Kidney epithelial cell (primary cell): Measurements from ENCODE around the gene SERPINB3. TPM values are rescaled to one million over a fixed set of nuclear protein-coding genes. Genes with fewer than 3 reads are reported as not detected.

Source experiments
- DNase-seq: peaks from one replicate; pipeline ENCODE4 v3.0.0-alpha.2; 2010; ENCODE audit warnings: low read depth
- H3K27me3 ChIP-seq: 2 replicates; pipeline ENCODE4 v1.6.0; 2011; ENCODE audit warnings: low read length; ENCODE audit not compliant: control insufficient read depth, insufficient read depth
- H3K36me3 ChIP-seq: 2 replicates; pipeline ENCODE4 v1.5.1; 2011; ENCODE audit warnings: low read length; ENCODE audit not compliant: control insufficient read depth, insufficient read depth
- H3K4me3 ChIP-seq: 2 replicates; pipeline ENCODE4 v1.5.1; 2011; ENCODE audit warnings: low read depth, mild to moderate bottlenecking, control low read depth, low read length
- total RNA-seq: library from RNA; depleted of rRNA; stranded (reverse); fragments of >200 nt; gene quantifications from 2 replicates; pipeline ENCODE4 v1.2.3, GENCODE V29; 2015
- TF ChIP-seq, protein P1 (sequence below): IDR thresholded peaks from 2 replicates; pipeline ENCODE4 v1.5.1; 2011; ENCODE audit warnings: mild to moderate bottlenecking, moderate library complexity, low read length, control low read depth, inconsistent platforms; ENCODE audit not compliant: insufficient read depth, poor library complexity, severe bottlenecking

The SERPINB3 gene
- total RNA-seq, 1 donor from 2014 or later: not detected

DNA sequence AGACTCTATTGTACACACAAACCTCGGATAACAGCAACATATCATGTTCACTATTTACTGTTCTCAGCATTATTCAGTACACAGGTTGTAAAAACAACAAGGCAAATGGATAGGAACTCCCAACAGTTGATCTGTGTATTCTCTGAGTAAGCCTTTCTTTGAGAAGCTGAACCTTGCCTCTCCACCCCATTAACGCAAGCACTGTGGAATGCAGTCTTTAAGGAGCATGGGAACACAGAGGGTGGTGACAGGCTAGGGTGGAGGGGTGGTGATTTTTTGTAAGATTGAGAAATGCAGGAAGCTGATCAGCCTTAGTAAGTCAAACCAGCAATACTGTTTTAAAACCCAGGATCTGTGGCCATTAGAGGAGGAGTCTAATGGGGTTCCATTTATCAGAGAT, 21.5 kb upstream of the SERPINB3 start:
- peak; percentile 64 for DNase-seq
- H3K36me3 ChIP-seq: no peaks in the 10 kb centered on the region
- no peaks in the 10 kb centered on the region for H3K27me3 ChIP-seq
- TF ChIP-seq, protein P1, sequence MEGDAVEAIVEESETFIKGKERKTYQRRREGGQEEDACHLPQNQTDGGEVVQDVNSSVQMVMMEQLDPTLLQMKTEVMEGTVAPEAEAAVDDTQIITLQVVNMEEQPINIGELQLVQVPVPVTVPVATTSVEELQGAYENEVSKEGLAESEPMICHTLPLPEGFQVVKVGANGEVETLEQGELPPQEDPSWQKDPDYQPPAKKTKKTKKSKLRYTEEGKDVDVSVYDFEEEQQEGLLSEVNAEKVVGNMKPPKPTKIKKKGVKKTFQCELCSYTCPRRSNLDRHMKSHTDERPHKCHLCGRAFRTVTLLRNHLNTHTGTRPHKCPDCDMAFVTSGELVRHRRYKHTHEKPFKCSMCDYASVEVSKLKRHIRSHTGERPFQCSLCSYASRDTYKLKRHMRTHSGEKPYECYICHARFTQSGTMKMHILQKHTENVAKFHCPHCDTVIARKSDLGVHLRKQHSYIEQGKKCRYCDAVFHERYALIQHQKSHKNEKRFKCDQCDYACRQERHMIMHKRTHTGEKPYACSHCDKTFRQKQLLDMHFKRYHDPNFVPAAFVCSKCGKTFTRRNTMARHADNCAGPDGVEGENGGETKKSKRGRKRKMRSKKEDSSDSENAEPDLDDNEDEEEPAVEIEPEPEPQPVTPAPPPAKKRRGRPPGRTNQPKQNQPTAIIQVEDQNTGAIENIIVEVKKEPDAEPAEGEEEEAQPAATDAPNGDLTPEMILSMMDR: no peak
- no peak overlapping the region for H3K4me3 ChIP-seq

DNA sequence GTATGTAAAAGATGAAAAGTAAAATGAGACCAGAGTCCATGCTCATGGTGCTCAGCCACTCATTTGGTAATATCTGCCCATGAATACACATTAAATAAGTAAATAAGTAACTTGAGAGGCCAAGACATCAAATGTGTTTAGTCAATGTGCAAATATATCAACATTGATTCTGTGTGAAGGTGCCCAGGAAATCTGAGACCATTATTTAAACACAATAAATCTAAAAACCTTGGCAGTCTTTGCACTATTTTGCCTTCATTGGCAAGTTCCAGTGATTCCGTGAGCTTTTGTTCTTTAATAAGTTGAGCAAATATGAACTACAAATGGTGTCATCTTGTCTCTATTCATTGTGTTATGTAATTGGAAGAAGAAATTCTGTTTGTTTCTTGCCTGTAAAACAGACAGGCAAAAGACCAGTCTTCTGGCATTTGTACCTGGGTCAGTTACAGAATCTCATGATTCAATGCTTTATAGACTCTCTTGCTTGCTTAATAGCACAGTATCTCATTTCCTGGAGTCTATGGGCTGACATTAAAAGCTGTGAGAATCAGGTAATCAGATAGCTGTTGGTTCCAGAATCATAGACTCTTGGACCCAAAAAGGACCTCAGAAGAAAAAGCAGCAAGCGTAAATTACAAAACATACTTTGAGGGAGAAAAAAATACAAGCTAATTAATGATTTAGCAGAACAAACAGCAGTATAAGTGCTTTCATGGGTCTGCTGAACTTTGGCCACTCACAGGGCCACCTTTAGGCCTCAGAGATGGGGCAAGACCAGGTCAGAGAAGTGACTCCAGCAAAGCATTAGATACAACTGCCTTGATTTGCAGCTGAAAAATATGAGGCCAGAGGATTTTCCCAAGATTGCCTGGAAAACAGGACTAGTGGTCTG, 20.0 kb upstream of the SERPINB3 start:
- TF ChIP-seq, protein P1: no peak
- DNase-seq: no peak
- no peak overlapping the region for H3K4me3 ChIP-seq
- H3K27me3 ChIP-seq: no peaks in the 10 kb centered on the region
- H3K36me3 ChIP-seq: no peaks in the 10 kb centered on the region

DNA sequence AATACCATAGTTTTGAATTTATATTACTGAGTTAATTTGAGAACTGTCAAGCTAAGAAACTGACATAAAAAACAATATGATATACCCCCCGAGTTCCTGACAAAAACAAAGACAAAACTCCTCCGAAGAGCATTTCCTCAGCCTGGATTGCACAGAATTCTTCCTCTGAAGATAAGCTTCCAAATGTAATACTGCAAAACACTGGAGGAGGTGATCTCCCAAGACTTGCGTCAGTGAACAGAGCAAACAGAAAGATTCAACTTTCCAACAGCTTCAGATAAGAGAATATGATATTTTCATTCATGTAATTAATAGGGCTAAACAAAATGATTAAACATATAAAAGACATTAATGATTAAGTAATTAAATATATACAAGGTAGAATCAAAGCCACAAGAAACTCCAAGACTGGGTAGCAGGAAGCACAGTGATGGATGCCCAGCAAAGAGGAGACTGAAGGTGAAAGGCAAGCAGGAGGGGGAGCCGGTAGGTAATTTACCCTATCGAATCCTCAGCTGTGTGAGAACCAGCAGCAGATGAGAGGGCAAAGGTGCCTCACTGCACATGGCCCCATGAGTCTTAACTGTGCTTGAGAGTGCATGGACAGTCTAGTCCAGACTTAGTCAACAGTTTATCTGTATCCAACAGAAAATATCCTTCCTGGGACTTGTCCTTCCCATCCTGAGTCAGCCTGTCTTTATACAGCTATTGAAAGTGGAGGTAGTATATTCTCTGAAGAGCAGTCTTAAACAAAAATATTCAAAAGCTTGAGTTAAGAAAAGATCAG, 18.3 kb upstream of the SERPINB3 start:
- TF ChIP-seq, protein P1: no peak
- Histone ChIP-seq H3K36me3 (no peaks in the 10 kb centered on the region), H3K4me3 (no peak overlapping the region), H3K27me3 (no peaks in the 10 kb centered on the region)
- DNase-seq: no peak

DNA sequence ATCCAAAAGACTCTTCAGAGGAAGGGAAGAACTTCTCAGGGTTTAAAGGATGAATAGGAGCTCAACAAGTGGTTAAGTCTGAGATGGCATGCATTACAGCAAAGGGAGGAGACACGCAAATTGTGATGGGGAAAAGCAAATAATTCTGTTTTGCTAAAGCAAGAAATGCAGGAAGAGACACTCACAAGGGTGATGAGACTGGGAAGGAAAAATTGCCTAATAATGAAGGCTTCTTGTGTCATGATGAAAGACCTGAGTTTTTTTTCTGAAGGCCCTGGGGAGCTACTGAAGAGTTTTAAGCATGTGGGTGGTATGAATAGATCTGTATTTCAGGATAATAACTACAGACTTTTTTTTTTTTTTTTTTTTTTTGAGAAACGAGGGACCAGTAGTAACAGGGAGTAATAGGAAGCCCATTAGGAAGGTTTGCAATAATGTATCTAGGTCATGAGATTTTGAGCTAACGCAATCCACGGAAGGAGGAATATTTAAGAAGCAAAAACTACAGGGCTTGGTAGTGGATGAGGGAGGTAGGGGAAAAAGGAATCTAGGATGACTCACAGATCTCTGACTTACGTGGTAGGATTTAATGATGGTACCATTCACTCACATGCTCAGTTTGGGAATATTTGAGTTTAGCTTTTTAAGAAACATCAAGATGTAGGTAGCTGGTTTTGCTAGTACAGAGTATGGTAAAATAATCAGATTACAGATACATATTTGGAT, 16.0 kb upstream of the SERPINB3 start:
- Histone ChIP-seq H3K27me3 (no peaks in the 10 kb centered on the region), H3K4me3 (no peak overlapping the region), H3K36me3 (no peaks in the 10 kb centered on the region)
- TF ChIP-seq, protein P1: no peak
- no peak for DNase-seq

DNA sequence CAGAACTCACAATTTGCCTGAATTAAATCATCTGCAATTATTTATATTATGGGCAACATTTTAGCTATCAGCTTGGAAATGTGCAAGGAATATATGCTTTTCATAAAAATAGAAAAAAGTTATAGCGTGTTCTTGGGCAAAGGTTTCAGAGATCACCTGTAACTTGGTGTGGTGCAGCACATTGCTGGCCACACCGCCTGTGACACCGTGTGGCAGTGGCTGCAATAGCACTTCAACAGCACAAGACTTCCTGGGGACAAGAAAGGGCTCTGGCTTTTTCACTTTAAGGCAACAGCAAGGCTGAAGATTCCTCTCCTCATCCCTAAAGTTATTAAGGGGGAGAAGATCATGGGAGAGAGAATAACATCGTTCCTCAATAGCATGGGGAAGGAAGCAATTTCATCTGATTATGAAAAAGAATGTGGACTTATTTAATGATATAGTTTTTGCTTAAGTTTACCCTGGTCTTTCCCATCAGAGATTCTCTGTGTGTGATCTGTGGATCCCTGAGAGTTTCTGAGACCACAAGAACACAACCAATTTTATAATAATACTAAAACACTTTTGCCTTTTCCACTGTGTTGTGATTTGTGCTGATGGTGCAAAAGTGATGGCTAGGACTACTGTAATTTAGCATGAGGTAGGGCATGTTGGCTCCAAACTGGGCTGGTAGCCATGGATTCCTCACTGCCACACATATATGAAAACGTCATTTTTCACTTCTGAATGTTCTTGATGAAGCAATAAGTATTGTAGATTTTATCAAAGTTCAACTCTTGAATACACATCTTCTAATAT, 15.0 kb upstream of the SERPINB3 start:
- TF ChIP-seq, protein P1: peak; percentile 45
- DNase-seq: no peak
- Histone ChIP-seq H3K4me3 (no peak overlapping the region), H3K36me3 (no peaks in the 10 kb centered on the region), H3K27me3 (no peaks in the 10 kb centered on the region)
